Liver (tissue), 3 donors: ENCODE results near the gene POFUT2.

Experiments used
- ATF3 ChIP-seq: IDR thresholded peaks from 2 replicates; pipeline ENCODE4 v1.6.1; 2016; ENCODE audit warnings: antibody characterized with exemption
- CTCF ChIP-seq: fragments of 150-350 bp; IDR thresholded peaks from 2 replicates; pipeline ENCODE4 v1.5.1; 2017; ENCODE audit warnings: improper control_type of control experiment, low read depth, low read length; ENCODE audit not compliant: missing input control
- GABPA ChIP-seq, 2 donors: IDR thresholded peaks in 1 of 2; conservative IDR thresholded peaks in 1 of 2; 2 replicates each; pipeline ENCODE4 v1.6.1; 2016; ENCODE audit warnings: antibody characterized with exemption in 2 of 2, mild to moderate bottlenecking in 1 of 2, moderate library complexity in 1 of 2
- MAX ChIP-seq: IDR thresholded peaks from 2 replicates; pipeline ENCODE4 v1.6.1; 2016; ENCODE audit warnings: antibody characterized with exemption
- RAD21 ChIP-seq, 2 donors: IDR thresholded peaks; 2 replicates each; pipeline ENCODE4 v1.6.1; 2016; ENCODE audit warnings: antibody characterized with exemption in 2 of 2, mild to moderate bottlenecking in 2 of 2
- RXRA ChIP-seq, 2 donors: IDR thresholded peaks; 2 replicates each; pipeline ENCODE4 v1.6.1; 2017 to 2018; ENCODE audit warnings: antibody characterized with exemption in 2 of 2, mild to moderate bottlenecking in 1 of 2
- SP1 ChIP-seq: IDR thresholded peaks from 2 replicates; pipeline ENCODE4 v1.6.1; 2018; ENCODE audit warnings: antibody characterized with exemption, mild to moderate bottlenecking
- donor health status: healthy.
- donor health status: healthy.

GRCh38 chr21:45282283-45283034 lies 5.2 kb downstream of the POFUT2 start:
- TF ChIP-seq CTCF (no peak), MAX (no peak), RXRA (IDR thresholded peaks at IDR 0.05) (no peak), ATF3 (no peak), GABPA (IDR thresholded peaks at IDR 0.05 in 1 of 2, conservative IDR thresholded peaks at IDR 0.05 in 1 of 2) (no peak), SP1 (no peak), RAD21 (IDR thresholded peaks at IDR 0.05) (no peak)
